Mononuclear cell (primary cell): ENCODE data around the gene PIGR. TPM values are rescaled to one million over a fixed set of nuclear protein-coding genes. Genes with fewer than 3 reads are reported as not detected.

Source experiments
- H3K27me3 ChIP-seq: 2 replicates; pipeline ENCODE4 v1.6.0; 2011; ENCODE audit warnings: low read length, control low read depth; ENCODE audit not compliant: insufficient read depth
- H3K4me1 ChIP-seq: 2 replicates; pipeline ENCODE4 v1.5.1; 2011; ENCODE audit warnings: mild to moderate bottlenecking, low read length, control low read depth; ENCODE audit not compliant: insufficient read depth
- H3K4me3 ChIP-seq: 2 replicates; pipeline ENCODE4 v1.5.1; 2011; ENCODE audit warnings: mild to moderate bottlenecking, low read length, moderate library complexity
- H3K9me3 ChIP-seq: 2 replicates; pipeline ENCODE4 v1.5.1; 2011; ENCODE audit warnings: low read depth, mild to moderate bottlenecking, control low read depth, low read length
- total RNA-seq: library from RNA; depleted of rRNA; stranded (reverse); fragments of >200 nt; gene quantifications from one replicate; pipeline ENCODE4 v1.2.3, GENCODE V29; 2012

PIGR gene
- total RNA-seq, 1 donor, result not detected

DNA sequence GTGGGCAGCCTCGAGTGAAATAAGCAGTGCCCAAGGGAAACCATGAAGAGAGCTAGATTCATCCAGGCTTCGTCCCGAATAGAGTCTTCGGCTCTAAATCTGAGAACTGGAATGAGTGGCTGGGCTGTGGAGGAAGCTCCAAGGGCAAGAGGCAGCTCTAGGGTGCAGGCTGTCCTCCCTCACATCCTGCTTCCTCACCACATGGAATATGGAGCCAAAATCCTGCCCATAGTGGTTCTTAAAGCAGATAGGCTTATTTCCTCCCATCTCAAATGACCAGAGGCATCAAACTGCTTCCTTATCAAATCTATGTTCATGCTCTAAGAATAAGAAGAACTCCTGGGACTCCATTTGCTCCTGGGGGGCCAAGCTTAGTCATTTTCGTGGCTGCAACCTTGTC is 46.5 kb downstream of the PIGR start:
- no peaks in the 10 kb centered on the region for H3K9me3 ChIP-seq
- no peak overlapping the region for H3K4me3 ChIP-seq
- H3K4me1 ChIP-seq, result peaks cover 6% of the 10 kb centered on the region
- no peaks in the 10 kb centered on the region for H3K27me3 ChIP-seq

DNA sequence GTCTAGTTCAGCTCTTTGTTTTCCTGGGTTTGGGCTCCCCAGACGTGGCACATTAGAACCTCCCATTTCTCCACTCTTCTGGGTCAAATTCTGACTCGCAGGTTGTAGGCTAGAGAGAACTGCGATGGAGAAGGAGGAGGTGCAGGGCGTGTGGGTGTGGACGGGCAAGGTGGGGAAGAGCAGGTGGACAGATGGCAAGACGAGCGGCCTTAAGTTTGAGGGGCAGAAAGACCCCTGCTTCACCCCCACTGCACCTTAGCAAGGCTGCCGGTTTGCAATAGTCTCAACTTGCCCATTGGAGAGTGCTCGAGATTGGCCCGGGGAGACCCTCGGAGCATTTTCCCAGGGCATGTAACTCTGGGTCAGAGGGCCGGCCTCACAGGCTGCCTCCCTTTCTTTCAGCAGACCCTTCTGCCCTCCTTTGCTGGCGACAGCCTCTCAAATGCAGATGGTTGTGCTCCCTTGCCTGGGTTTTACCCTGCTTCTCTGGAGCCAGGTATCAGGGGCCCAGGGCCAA is 47.3 kb downstream of the PIGR start:
- Histone ChIP-seq H3K4me3 (no peak overlapping the region), H3K4me1 (peaks cover 3% of the 10 kb centered on the region), H3K27me3 (no peaks in the 10 kb centered on the region), H3K9me3 (no peaks in the 10 kb centered on the region)

DNA sequence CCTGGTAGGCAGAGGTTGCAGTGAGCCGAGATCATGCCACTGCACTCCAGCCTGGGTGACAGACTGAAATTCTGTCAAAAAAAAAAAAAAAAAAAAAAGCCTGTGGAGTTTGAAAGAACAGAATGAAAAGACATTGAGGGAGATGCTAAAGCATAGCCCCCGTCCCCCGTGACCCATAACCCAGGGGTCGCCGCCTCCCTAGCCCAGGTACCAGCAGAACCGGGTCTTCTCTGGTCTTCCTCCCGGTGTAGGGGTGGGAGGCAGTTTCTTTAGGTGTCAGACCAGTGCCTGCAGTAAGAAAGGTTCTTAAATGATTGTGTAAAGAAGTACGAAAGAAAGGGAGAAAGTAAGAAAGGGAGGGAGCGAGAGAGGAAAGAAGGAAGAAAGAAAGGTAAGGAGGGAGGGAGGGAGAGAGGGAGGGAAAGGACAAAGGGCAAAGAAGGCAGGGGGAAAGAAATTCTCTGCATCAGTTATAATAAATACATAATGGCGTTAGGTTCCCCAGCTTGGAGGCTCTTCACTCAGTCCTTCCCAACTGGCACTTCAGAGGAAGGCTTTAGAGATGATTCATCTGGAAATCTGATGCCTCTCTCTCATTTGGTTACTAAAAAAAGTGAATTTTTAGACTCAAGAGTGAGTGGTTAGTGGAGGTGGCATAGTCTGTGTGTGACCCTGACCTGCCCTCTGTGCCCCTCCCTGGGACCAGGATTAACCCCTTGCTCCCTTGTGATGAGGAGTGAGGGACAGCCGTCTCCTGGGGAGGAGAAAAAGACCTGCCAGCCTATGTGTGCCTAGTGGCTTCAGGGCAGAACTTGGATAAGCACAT is 48.0 kb downstream of the PIGR start:
- H3K4me1 ChIP-seq, result peaks cover 3% of the 10 kb centered on the region
- H3K27me3 ChIP-seq, result no peaks in the 10 kb centered on the region
- no peak overlapping the region for H3K4me3 ChIP-seq
- no peaks in the 10 kb centered on the region for H3K9me3 ChIP-seq

DNA sequence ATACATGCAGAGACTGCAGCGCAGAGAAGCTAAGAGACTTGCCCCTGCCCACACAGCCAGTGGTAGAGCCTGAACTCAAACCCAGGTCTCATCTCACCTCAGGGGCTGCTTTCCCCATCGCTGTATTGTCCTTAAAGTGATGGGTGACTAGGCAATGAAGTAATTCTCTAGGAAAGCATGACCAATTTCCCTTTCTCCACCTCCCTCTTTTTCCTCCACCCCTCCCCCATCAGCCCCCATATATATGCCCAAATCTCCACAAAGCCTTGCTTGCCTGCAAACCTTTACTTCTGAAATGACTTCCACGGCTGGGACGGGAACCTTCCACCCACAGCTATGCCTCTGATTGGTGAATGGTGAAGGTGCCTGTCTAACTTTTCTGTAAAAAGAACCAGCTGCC is 49.1 kb downstream of the PIGR start, which contains the start of gene IL24:
IL24 (plus strand) TSS at position 269 of the 400 bp plus-strand sequence. CDS start 390 bp downstream, outside the sequence.
- no peak within 1 kb of the TSS for H3K4me3 ChIP-seq
- H3K4me1 ChIP-seq, result peaks cover 3% of the 10 kb centered on the region
- H3K9me3 ChIP-seq, result no peaks in the 10 kb centered on the region
- H3K27me3 ChIP-seq, result no peaks in the 10 kb centered on the region

DNA sequence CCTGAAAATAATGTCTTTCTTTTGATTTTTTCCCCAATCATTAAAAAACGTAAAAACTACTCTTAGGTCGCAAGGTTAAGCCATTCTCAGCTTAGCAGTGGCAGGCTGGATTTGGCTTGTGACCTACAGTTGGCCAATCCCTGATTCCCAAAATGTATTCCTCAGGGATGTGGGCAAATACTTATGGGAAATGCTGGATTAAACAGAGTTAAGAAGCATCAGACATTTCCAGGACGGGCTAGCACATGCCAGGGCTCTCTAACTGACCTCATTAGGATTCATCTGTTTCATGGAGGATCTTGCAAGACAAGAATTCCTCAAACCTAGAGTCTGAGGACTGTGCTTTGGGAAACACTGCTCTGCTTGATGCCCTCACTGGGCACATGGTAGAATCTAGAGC is 50.0 kb downstream of the PIGR start:
- H3K4me3 ChIP-seq, result no peak overlapping the region

DNA sequence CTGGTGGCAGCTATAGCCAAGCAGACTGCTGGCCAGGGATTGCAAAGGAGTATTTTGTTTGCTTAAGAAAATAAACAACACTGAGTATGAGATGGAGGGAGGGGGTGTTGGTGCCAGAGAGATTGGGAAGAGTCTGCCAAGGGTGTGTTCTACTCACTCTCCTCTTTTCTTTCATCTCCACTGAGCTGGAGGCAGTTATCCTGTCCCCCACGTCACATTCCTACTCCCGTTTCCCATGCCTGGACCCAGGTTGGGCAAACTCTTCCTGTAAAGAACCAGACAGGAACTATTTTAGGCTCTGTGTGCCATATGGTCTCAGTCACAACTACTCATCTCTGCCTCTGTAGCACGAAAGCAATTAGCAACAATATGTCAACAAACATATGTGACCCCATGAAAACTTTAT is 50.4 kb downstream of the PIGR start:
- no peak overlapping the region for H3K4me3 ChIP-seq
- no peaks in the 10 kb centered on the region for H3K9me3 ChIP-seq
- H3K4me1 ChIP-seq, result peaks cover 3% of the 10 kb centered on the region
- no peaks in the 10 kb centered on the region for H3K27me3 ChIP-seq

More for the DNA sequence above, 50.0 kb downstream of the PIGR start:
- Histone ChIP-seq H3K27me3 (no peaks in the 10 kb centered on the region), H3K9me3 (no peaks in the 10 kb centered on the region), H3K4me1 (peaks cover 3% of the 10 kb centered on the region)

DNA sequence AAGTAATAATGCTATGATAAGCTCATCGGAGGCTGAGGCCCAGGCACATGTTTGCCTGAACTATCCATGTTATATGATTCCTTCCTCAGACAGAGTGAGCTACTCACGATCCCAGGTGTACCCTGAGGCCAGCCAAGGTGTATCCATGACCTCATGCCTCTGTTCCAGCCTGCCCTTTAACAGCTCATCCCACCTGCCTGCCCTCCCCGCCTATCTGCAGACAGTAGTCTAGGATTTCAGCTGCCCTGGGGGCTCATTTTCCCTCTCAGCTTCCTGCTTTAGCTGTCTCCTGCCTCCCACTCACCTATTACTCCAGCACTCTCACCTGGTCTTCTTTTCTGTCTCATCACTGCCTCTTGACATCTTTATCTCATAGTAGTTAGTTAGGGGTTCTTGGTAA is 50.9 kb downstream of the PIGR start:
- H3K27me3 ChIP-seq, result no peaks in the 10 kb centered on the region
- H3K9me3 ChIP-seq, result no peaks in the 10 kb centered on the region
- peaks cover 3% of the 10 kb centered on the region for H3K4me1 ChIP-seq
- no peak overlapping the region for H3K4me3 ChIP-seq

DNA sequence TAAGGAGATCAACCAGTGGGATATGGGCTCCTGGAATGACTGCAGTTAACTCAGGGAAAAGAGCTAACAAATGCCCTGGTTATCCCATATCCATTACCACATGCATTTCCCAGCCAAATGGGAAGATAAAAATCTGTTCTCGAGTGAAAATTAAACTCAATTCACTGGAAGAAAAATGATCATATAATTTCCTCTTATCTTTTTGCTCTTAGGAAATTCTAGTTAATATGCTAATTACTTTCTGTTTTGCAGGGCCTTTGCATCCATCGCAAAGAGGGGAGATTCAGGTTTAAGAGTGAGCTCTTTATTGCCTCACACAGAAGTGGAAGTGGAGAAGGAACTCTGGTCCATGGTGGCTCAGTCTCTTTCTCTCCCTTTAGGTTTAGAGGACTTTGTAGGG is 52.9 kb downstream of the PIGR start:
- Histone ChIP-seq H3K27me3 (no peaks in the 10 kb centered on the region), H3K9me3 (no peaks in the 10 kb centered on the region), H3K4me3 (no peak overlapping the region), H3K4me1 (no peaks in the 10 kb centered on the region)

DNA sequence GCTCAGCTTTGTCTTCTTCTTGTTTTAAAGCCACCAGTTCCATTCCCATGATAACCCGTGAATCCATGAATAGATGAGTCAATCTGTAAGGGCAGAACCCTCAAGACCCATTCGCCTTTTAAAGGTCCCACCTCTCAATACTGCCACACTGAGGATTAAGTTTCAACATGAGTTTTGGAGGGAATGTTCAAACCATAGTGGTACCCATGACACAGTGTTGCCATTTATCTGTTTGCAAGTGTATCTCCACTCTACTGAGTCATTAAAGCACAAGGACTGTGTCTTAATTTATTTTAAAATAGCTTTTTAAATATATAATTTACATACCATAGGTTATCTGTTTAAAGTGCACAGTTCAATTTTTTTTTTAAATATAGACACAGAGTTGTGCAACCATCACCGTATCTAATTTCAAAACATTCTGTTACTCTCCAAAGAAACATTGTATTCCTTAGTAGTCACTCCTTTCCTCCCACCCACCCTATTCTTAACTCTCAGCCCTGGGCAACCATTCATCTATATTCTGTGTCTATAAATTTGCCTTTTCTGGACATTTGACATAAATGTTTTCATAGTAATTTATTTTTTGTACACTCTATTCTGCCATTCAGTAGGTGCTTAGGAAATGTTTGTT is 53.8 kb downstream of the PIGR start:
- H3K4me1 ChIP-seq, result no peaks in the 10 kb centered on the region
- no peak overlapping the region for H3K4me3 ChIP-seq
- H3K9me3 ChIP-seq, result no peaks in the 10 kb centered on the region
- no peaks in the 10 kb centered on the region for H3K27me3 ChIP-seq

DNA sequence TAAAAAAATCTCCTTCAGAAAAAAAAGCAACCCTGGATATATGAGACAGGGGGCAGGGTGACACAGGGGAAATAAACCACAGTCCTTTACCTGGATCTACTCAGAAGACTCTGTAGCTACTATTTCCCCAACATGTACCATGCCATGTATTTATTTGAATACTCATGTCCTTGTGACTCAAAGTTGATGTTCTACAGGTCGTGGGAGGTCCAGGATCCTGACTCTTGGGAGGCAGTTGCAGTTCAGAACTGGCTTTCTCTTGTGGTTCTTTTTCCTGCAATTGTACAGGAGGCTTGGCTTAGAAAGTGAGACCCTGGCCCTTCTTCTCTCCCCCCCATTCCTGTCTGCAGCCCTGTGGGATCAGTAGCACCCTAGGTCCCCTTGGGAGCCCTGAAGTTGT is 54.9 kb downstream of the PIGR start:
- Histone ChIP-seq H3K4me1 (no peaks in the 10 kb centered on the region), H3K4me3 (no peak overlapping the region), H3K9me3 (no peaks in the 10 kb centered on the region), H3K27me3 (no peaks in the 10 kb centered on the region)

DNA sequence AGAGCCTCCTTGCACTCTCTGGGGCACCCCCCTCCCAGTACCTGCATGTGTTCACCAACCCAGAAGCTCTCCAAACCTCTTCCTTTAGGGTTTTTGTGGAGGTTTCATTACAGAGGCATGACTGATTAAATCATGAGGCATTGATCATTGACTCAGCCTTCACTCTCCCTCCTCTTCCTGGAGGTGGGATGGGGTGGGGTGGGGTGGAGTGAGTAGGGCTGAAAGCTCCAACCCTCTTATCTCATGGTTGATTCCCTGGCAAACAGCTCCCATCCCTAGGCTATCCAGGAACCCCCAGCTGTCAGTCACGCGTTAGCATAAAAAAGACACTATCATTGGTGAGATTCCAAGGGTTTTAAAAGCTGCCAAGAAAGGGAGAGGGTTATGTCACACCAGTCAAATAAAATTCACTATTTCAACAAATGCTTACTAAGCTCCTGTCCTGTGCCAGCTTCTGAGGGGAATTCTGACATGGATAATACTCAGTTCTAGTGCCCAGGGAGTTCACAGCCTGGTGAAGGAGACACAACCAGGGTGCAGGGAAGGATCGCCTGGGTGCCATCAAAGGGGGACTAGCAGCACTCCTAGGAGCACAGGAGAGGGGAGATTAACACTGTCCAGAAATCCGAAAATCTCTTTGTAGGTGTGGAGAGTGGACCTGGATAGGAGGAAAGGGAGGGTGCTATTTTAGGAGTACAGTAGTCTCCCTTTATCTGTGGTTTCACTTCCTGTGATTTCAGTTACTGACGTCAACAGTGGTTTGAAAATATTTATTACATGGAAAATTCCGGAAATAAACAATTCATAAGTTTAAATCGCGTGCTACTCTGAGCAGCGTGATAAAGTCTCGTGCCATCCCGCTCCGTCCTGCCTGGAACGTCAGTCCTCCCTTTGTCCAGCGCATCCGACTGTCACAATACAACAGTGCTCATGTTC is 55.9 kb downstream of the PIGR start:
- H3K4me1 ChIP-seq, result no peaks in the 10 kb centered on the region
- no peak overlapping the region for H3K4me3 ChIP-seq
- no peaks in the 10 kb centered on the region for H3K27me3 ChIP-seq
- H3K9me3 ChIP-seq, result no peaks in the 10 kb centered on the region

DNA sequence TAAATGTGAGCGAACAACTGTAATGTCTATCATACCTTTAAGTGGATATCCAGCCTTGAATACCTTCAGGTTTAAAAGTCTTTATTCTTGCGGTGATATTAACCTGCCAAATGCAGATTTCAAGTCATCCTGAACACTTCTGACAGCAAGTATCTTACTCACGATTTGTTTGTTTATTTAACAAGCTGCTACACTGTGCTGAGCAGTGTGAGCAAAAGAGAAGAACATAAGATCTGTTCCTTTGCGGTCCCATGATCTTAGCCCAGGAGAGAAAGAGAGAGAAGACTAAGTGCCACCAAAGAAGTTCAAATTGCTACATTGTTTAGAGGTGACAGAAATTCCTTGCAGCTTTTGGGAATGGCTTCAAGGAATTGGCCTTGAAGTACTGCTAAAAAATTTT is 58.6 kb downstream of the PIGR start:
- H3K27me3 ChIP-seq, result no peaks in the 10 kb centered on the region
- H3K9me3 ChIP-seq, result no peaks in the 10 kb centered on the region

DNA sequence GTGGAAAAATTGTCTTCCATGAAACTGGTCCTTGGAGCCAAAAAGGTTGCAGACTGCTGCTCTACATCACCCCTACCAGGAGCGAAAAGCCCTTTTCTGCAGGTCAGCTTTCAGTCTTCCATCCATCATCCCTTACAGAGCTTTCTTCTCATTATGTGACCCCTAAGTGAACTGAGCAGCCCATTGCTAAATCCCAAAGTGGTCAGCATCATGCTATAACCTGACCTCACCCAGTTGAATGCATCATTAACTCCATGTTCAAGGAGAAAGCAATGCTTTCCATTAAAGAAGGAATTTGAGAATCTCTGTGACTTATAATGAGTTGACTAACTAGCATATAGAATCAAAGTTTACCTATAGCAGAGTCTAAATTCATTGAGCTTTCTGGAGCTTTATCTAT is 59.4 kb downstream of the PIGR start:
- H3K9me3 ChIP-seq, result no peaks in the 10 kb centered on the region
- no peak overlapping the region for H3K4me3 ChIP-seq
- H3K27me3 ChIP-seq, result no peaks in the 10 kb centered on the region
- H3K4me1 ChIP-seq, result no peaks in the 10 kb centered on the region

More for the DNA sequence above, 58.6 kb downstream of the PIGR start:
- Histone ChIP-seq H3K4me1 (no peaks in the 10 kb centered on the region), H3K4me3 (no peak overlapping the region)

DNA sequence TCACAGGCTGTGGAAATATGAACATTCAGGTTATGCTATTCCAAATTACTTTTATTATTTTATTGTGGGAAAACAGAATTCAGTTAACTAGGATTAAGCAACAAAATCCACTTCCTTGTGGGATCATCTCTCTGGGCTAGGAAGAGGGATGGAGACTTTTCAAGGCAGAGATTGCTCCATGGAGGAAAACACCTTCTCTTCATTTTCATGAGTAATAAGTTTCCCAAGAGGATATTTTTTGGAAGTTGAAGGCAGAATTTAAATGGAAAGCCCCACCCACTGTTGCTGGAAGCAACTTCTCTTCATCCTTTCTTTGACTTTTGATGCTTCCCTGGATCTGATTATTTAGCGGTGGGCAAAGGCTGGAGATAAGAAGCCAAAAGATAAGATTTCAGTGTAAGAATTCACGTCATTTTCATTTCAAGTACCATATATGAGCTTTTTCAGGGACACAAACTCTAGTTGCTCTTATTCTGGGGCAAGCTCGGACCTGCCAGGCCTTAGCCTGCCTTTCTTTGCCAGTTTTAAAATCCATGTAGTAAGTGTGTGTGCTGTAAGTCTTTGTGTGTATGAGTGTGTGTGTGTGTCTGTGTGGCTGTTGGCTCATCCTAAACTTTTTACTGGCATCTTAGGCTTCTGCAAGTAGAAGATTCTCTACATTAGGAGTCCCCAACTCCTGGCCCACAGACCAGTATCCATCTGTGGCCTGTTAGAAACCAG is 60.8 kb downstream of the PIGR start:
- no peaks in the 10 kb centered on the region for H3K9me3 ChIP-seq
- H3K4me1 ChIP-seq, result no peaks in the 10 kb centered on the region
- H3K4me3 ChIP-seq, result no peak overlapping the region
- H3K27me3 ChIP-seq, result no peaks in the 10 kb centered on the region
